Measurements from ENCODE around the gene C16orf89.

The C16orf89 gene

GRCh38 chr16:5012887-5013286, 52.9 kb downstream of the C16orf89 start:
- H3K4me3 ChIP-seq (ENCODE audit: low read depth, low read length) = no peak overlapping the region
- TF ChIP-seq CTCF (IDR thresholded peaks at IDR 0.05; ENCODE audit: borderline replicate concordance, insufficient read depth, low read depth, low read length) = no peak

- TF ChIP-seq CTCF (IDR thresholded peaks at IDR 0.05; ENCODE audit: borderline replicate concordance, insufficient read depth, low read depth, low read length) = no peak
- H3K4me3 ChIP-seq (ENCODE audit: low read depth, low read length) = no peak overlapping the region
These were observed 54.1 kb downstream of the C16orf89 start for GRCh38 chr16:5011637-5012036.

GRCh38 chr16:5010576-5011329, 55.0 kb downstream of the C16orf89 start:
- 0 out of 2 replicates have a peak, but pooled peaks have one; percentile 22 for TF ChIP-seq CTCF (IDR thresholded peaks at IDR 0.05; ENCODE audit: borderline replicate concordance, insufficient read depth, low read depth, low read length)
- H3K4me3 ChIP-seq (ENCODE audit: low read depth, low read length) = no peak overlapping the region

- no peak overlapping the region for H3K4me3 ChIP-seq (ENCODE audit: low read depth, low read length)
- no peak for TF ChIP-seq CTCF (IDR thresholded peaks at IDR 0.05; ENCODE audit: borderline replicate concordance, insufficient read depth, low read depth, low read length)
These were observed 57.4 kb downstream of the C16orf89 start for GRCh38 chr16:5008311-5008731.

- no peak overlapping the region for H3K4me3 ChIP-seq (ENCODE audit: low read depth, low read length)
- TF ChIP-seq CTCF (IDR thresholded peaks at IDR 0.05; ENCODE audit: borderline replicate concordance, insufficient read depth, low read depth, low read length) = no peak
These were observed 58.5 kb downstream of the C16orf89 start for GRCh38 chr16:5007256-5007655.

GRCh38 chr16:5006348-5007193, 59.2 kb downstream of the C16orf89 start:
- no peak for TF ChIP-seq CTCF (IDR thresholded peaks at IDR 0.05; ENCODE audit: borderline replicate concordance, insufficient read depth, low read depth, low read length)
- no peak overlapping the region for H3K4me3 ChIP-seq (ENCODE audit: low read depth, low read length)

Measured in GM12875 (cell line).